Islet of Langerhans (tissue), 1 donor: ENCODE data around the gene SLC25A13.

Source experiments
- FAIRE-seq: peaks from one replicate; lab custom pipeline; 2011; peaks lifted over from hg19 to GRCh38; lab: Jason Lieb, UNC

Gene SLC25A13

DNA sequence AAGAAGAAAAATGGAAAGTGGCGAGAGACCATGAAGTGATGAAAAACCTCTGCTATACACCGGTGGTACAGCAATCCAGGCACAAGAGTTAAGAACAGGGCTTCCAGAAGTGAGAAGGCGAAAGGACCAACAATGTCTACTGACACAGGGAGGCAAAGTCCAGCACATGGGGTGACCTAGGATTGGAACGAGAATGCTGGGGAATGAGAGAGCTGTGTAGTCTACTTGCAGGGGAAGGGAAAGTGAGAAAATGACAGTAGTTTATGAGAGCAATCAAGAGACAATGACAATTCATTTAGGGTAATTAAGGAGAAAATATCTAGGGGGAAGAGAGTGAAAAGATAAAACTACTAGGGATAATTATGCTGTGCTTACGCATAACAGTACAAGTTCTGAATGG, 169.2 kb downstream of the SLC25A13 start:
- FAIRE-seq = no peak

- FAIRE-seq = no peak
Measured at GRCh38 chr7:96151889-96152288, 170.0 kb downstream of the SLC25A13 start.

DNA sequence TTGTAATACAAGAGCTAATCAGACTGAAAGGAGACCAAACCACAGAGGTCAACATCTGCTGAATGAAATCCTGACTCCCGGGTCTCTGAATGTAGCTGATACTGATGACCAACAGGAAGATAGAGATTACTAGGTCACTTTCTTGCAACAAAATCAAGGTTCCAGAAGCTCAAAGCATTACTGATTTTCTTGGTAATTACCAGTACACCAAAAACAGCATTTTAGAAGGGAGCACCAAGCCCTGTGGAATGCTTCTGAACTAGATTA, 177.7 kb downstream of the SLC25A13 start:
- no peak for FAIRE-seq

GRCh38 chr7:96143495-96144259, 178.2 kb downstream of the SLC25A13 start:
- no peak for FAIRE-seq

DNA sequence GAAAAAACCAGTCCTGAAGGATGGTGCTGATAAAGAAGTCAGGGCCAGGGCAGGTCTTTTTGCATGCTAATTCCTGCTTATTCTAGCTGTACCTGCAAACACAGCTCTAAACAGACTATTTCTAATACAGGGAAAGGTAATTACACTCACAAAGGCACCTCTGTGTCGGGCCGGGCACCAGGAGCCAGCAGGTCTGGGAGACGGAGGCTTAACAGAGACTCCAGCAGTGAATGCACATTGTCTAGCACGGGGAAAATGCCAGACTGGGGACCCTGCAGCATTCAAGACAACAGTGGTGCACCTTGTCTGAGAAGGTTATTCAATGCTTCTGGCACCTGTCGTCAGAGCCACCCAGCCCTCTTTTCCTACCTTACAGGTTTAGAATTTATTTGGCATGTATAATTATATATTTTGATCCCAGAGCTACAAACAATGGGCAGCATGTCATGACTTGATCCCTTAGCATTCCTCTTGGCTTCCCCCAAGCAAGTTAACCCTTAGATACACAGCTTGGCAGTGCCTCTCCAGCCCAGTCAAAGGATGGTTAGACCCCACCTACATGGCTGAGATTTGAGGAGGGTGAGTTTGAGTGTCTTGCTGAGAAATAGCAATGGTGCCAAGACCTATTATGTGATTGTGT, 185.2 kb downstream of the SLC25A13 start:
- no peak for FAIRE-seq

GRCh38 chr7:96135241-96135640, 186.7 kb downstream of the SLC25A13 start:
- FAIRE-seq = no peak

DNA sequence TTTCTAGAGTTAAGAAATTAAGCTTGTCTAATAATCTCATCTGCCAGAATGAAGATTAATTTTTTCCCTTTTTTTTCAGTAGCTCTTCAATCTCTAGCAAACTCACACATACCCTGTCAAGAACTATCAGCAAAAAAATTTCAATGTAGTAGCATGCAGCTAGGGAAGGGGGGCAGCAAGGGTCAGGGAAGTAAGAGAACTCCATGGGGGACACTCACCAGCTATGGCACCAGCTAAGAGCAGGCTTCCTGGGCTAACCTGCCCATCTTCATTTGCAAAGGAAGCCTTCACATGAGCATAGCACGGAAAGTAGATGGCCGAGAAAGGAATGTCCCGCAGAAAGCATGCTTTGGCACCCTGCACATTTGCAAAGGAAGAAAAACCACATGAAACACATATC, 190.4 kb downstream of the SLC25A13 start:
- FAIRE-seq = no peak

DNA sequence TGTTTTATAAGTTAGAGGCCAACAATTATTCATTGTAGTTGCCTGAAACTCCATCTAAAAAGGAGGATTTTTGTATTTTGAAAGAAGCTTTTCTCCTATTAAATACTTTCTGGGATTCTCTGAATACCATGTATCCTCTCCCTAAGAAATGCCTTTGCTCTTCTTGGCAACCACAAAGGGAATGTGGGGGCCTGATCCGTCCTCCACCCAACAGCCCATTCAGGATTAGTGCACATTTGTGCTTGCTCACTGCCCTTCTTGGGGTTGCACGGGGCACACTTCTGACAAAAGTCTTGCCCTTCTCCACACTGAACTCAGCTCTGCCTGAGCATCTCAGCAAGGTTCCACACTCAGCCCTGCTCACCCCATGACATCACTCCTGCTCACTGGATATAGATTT, 194.2 kb downstream of the SLC25A13 start:
- no peak for FAIRE-seq

DNA sequence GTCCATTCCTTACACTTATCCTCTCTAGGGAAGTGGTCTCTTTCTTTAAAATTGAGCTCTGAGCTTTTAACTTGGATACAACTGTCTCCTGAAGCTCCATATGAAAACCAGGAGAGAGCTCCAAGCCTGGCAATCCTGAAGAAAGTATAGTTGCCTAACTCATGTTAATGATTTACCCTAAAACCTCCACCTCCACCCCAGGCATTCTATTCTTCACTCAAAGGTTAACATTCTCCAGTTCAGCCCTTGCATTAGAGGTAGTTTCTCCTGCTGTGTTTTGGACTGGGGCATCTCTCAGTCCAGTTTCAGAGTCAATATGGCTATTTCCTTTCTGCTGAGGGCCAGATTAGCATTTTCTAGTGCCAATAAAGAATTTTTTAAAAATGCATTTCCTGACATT, 195.5 kb downstream of the SLC25A13 start:
- FAIRE-seq = no peak

DNA sequence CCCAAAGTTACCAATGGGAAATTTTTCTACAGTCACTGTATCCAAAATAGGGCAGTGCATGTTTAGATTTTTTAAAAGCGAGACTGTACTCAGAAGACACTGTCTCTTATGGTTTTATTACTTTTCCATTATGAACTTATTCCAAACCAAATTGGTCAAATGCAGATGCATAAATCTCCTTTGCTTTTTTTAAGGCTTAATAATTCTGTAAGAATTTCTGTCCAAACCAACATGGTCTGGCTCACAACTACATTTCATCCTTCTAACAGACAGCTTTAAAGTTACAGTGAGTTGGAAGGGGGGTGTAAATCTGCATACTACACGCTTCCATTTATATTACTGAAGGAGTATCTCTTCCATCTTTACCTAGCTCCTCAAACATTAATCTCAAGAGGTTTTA, 199.2 kb downstream of the SLC25A13 start:
- no peak for FAIRE-seq

DNA sequence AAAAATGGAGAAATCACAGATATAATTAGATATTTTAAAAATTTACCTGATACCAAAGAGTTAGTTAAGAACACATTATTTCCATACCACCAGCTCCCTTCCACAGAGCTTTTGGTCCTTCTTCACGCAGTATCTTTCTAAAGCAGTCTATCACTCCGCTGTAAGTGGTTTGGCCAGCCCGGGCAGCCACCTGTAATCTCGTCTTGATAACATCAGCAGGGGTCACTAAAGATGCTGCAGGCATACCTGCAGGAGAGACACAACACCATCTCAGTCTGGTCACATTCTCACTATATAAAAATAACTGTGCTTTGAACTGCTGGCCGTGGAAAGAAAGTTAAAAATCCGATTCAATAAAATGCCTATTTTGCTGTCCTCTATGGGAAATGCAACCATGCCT, 200.1 kb downstream of the SLC25A13 start:
- no peak for FAIRE-seq

DNA sequence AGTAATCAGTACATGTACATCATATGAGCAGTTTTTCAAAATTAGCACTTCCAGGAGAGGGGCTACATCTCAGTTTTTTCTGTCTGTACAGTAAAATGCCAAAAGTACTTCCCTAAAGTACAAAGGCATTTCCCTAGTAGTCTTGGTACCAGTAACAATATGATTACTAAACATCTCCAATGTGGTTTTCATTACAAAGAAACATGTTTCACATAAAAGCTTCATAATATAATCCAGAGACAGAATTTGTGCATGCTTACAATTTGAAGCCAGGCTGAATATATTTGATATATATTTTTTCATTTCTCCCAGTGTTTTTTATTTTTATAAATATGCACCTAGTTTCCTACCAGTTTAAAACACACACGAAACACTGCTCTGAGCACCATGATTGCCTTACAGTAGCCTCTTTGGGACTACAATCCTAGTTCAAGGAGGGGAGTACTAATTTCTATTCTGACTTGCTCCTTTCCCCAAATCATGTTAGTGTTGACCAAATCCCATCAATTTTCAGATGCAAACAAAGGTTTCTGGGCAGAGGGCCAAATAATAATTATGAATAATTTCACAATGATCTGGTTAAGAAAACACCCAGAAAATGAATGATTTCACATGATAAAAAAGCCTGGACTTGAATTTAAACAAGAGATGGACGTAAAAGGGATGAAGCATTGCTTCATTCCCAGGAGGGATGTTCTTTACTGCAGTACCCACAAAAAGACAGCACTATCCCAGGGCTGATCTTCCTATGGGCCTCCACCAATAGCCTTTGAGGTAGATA, 201.3 kb downstream of the SLC25A13 start:
- no peak for FAIRE-seq

DNA sequence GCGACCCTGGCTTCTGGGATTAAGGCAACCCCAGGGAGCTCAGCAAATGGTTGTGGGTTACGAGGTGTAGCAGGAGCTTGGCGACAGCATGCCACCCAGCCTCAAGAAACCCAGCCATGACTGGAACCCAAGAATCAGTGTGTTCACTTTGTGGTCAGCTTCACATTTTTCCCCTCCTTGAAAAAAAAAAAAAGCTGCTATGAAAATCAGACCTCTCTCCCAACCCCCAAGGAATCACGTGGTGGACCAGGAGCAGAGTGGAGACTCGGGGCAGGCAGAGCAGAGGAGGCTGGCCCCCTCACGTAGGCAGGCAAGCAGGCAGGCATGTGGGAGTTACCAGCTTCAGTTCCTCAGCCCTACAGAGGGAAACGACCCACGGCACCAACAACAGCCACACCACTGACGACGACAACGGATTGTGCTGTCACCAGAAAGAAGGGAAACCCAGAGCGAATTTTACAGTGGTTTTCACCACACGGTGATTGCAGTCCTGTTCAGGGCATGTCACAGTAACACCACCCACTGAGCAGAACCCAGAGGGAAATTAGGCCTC, 203.4 kb downstream of the SLC25A13 start:
- FAIRE-seq = no peak

- no peak for FAIRE-seq
Measured at GRCh38 chr7:96116173-96116572, 205.7 kb downstream of the SLC25A13 start.

GRCh38 chr7:96114190-96114589, 207.7 kb downstream of the SLC25A13 start:
- FAIRE-seq = no peak

- no peak for FAIRE-seq
Measured at GRCh38 chr7:96111405-96111804, 210.5 kb downstream of the SLC25A13 start.

DNA sequence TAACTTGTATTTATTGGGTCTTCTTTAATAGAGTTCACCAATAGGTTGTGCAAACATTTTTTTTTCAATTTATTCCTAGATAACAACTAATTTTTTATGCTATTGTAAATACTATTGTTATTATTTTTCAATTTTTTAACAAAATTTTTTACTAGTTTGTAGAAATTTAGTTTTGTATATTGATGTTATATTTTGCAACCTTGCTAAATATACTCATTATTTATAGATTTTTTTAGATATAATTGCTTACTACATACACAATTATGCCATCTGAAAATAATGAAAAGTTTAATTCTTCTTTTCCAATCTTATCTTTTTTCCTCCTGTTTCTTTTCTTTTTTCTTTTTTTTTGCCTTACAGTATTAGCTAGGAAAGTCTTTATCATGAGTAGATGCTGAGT, 216.9 kb downstream of the SLC25A13 start:
- no peak for FAIRE-seq

DNA sequence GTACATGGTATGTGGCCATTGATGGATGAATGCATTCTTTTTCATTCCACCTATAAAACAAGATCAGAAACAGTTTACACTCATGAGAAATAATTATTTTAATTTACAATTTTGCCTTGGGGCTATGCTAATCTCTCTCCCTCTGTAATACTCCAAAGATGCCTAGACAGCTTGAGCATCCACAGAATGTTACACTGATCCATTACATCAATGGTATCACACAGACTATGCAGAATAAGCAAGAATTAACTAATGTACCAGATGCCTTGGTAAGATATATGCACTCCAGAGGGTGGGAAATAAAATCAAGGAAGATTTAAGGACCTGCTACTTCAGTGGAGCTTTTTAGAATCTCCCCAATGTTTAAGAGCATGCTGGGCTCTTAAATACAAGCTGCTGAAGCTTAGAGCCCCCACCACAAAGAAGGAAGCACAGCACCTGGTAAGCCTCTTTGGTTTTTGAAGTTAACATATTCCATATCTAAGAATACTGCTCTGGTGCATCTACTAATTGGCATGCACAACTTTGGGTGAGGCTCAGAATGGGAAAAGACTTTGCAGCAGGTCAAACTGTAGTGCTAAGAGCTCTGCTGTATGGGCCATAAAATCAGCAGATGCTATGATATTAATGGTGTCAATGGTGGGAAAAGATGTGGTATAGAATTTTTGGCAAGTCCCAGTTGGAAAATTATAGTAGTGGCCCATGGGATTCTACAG, 219.6 kb downstream of the SLC25A13 start:
- FAIRE-seq = no peak

GRCh38 chr7:96100737-96101136, 221.2 kb downstream of the SLC25A13 start:
- FAIRE-seq = no peak

DNA sequence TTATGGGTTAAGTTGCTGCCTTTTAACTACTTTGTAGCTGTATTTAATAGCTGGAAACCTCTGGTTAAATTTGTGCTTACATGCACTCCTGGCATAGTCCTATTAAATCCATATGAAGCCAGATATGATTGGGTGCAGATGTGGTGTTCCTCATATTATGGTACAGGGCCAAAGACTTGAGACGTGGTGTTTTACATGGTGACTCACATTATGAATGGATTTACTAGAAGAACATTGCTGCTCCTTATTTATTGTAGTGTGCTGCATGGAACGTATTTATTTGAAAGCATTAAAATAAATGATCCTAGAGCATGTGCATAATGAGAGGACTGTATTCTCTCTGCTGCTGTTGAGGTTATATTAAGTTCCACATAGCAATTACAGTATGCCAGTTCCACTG, 224.1 kb downstream of the SLC25A13 start:
- no peak for FAIRE-seq

- FAIRE-seq = peak; percentile 99
Measured at GRCh38 chr7:96093435-96093834, 228.5 kb downstream of the SLC25A13 start.

DNA sequence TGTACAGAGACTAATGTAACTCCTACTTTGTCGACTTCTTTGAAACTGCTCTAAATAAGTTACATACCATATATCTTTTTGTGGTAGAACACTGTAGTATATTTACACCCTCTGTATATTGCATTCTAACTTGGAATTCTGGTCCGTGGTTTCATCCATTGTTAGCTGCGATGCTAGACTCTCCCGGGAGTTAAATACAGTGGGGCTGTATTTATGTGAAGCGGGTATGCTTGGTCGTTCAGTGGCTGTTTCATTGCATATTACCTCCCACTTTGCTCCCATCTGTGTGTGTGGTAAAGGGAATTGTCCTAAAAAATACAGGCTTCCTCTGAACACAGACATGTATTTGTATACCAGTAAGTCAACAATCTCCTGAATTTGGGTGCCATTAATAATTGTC, 231.1 kb downstream of the SLC25A13 start:
- no peak for FAIRE-seq

DNA sequence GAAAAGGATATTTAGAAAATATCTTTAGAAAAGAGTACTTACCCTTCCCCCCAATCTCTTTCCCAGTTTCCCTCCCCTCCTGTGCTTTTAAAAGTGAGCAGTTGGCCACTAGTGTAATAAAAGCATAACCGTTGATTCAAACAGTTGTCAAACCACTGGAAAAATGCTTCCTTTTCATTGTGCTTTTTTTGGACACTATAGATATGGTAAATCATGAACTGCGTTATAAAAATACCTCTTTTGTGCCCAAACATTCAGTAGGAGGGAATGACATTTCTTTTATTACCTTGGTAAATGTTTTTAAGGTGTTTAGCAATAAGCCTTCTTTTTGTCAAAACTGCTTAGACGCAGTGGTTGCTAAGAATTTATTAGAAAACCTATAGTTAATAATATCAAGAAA, 232.4 kb downstream of the SLC25A13 start:
- FAIRE-seq = no peak
